GM18511 (cell line): Measurements from ENCODE around the gene DNAH6.

Experiments
- ATAC-seq: cut with Tn5 transposase; IDR thresholded peaks from one replicate; pipeline ENCODE4 v1.9.1; 2021; ENCODE audit warnings: mild to moderate bottlenecking, moderate library complexity; ENCODE audit not compliant: unreplicated experiment

Gene DNAH6

GRCh38 chr2:84788498-84788897, 272.2 kb downstream of the DNAH6 start:
- ATAC-seq, result no peak

GRCh38 chr2:84792856-84793522, 276.7 kb downstream of the DNAH6 start:
- no peak for ATAC-seq

- no peak for ATAC-seq
These were observed 277.3 kb downstream of the DNAH6 start for GRCh38 chr2:84793641-84794040.

- no peak for ATAC-seq
These were observed 280.5 kb downstream of the DNAH6 start for GRCh38 chr2:84796798-84797197.

GRCh38 chr2:84797271-84797670, 281.0 kb downstream of the DNAH6 start:
- ATAC-seq, result no peak

GRCh38 chr2:84799772-84800171, 283.5 kb downstream of the DNAH6 start:
- ATAC-seq, result peak; percentile 22

- ATAC-seq, result peak; percentile 89
These were observed 284.0 kb downstream of the DNAH6 start for GRCh38 chr2:84800194-84800805.

- no peak for ATAC-seq
These were observed 285.5 kb downstream of the DNAH6 start for GRCh38 chr2:84801811-84802210.

GRCh38 chr2:84805250-84805958, 289.1 kb downstream of the DNAH6 start:
- no peak for ATAC-seq

GRCh38 chr2:84807063-84807485, 290.8 kb downstream of the DNAH6 start:
- no peak for ATAC-seq

- no peak for ATAC-seq
These were observed 292.0 kb downstream of the DNAH6 start for GRCh38 chr2:84808279-84808678.

- no peak for ATAC-seq
These were observed 295.6 kb downstream of the DNAH6 start for GRCh38 chr2:84811839-84812431.

- no peak for ATAC-seq
These were observed 298.8 kb downstream of the DNAH6 start for GRCh38 chr2:84815146-84815545.

- ATAC-seq, result peak; percentile 74
These were observed 300.2 kb downstream of the DNAH6 start for GRCh38 chr2:84816426-84817026.

- ATAC-seq, result peak; percentile 95
These were observed 300.9 kb downstream of the DNAH6 start for GRCh38 chr2:84817239-84817655.

GRCh38 chr2:84821806-84822205, 305.5 kb downstream of the DNAH6 start:
- no peak for ATAC-seq

GRCh38 chr2:84823229-84823628, 306.9 kb downstream of the DNAH6 start:
- no peak for ATAC-seq

GRCh38 chr2:84823788-84824187, 307.5 kb downstream of the DNAH6 start:
- ATAC-seq, result no peak

GRCh38 chr2:84827978-84828575, 311.8 kb downstream of the DNAH6 start:
- no peak for ATAC-seq

- ATAC-seq, result no peak
These were observed 313.4 kb downstream of the DNAH6 start for GRCh38 chr2:84829693-84830092.

- no peak for ATAC-seq
These were observed 313.8 kb downstream of the DNAH6 start for GRCh38 chr2:84830095-84830494.
